ENCODE results near the gene EPN3.

Gene EPN3

DNA sequence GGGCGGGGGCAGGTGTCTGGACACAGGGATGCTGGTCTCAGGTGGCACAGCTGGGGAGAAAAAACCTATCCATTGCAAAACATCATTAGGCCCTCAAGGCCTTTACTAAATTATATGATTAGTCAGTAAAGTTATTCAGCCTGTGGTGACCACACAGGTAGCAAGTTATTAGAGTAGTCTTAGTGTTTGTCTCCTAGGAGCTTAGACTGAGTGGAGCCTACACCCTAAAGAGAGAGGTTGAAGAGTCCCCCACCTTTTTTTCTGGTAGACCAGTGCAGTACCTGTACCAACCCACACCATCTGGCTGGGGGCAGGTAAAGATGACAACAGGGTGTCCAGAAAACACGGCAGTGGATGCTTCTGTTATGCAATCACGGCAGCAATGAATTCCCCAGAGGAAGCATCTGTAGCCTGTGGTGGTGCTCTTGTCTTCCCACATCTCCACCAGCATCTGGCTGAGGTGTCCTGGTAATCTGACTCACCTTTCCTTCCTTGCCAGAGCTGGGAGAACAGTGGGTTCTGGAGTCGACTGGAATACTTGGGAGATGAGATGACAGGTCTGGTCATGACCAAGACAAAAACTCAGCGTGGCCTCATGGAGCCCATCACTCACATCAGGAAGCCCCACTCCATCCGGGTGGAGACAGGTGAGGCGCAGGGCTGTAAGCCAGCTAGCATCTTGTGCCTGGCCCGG is 13.2 kb upstream of the EPN3 start:
- no peak for TF ChIP-seq ZFX (IDR thresholded peaks at IDR 0.05; ENCODE audit: borderline replicate concordance)
- TF ChIP-seq, protein P1, sequence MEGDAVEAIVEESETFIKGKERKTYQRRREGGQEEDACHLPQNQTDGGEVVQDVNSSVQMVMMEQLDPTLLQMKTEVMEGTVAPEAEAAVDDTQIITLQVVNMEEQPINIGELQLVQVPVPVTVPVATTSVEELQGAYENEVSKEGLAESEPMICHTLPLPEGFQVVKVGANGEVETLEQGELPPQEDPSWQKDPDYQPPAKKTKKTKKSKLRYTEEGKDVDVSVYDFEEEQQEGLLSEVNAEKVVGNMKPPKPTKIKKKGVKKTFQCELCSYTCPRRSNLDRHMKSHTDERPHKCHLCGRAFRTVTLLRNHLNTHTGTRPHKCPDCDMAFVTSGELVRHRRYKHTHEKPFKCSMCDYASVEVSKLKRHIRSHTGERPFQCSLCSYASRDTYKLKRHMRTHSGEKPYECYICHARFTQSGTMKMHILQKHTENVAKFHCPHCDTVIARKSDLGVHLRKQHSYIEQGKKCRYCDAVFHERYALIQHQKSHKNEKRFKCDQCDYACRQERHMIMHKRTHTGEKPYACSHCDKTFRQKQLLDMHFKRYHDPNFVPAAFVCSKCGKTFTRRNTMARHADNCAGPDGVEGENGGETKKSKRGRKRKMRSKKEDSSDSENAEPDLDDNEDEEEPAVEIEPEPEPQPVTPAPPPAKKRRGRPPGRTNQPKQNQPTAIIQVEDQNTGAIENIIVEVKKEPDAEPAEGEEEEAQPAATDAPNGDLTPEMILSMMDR (IDR thresholded peaks at IDR 0.05), result no peak
- no peak overlapping the region for H3K27ac ChIP-seq

GRCh38 chr17:50520483-50520882 is 12.1 kb upstream of the EPN3 start:
- no peak overlapping the region for H3K27ac ChIP-seq
- TF ChIP-seq, protein P1 (IDR thresholded peaks at IDR 0.05), result no peak
- no peak for TF ChIP-seq ZFX (IDR thresholded peaks at IDR 0.05; ENCODE audit: borderline replicate concordance)

- TF ChIP-seq, protein P1 (IDR thresholded peaks at IDR 0.05), result no peak
- no peak for TF ChIP-seq ZFX (IDR thresholded peaks at IDR 0.05; ENCODE audit: borderline replicate concordance)
- no peak overlapping the region for H3K27ac ChIP-seq
Observed at GRCh38 chr17:50521514-50521913, 11.0 kb upstream of the EPN3 start.

DNA sequence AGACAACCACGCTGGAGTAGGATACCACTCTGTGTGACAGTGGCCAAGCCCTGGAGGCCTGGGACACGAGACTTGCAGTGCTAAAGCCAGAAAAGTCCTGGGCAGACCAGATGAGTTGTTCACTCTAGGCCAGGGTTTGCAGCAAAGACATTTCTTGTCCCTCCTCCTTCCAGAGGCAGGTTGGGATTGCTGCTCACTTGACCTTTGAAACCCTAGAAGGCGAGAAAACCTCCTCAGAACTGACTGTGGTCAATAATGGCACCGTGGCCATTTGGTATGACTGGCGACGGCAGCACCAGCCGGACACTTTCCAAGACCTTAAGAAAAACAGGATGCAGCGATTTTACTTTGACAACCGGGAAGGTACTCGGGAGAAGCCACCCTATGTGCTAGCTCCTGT is 9.8 kb upstream of the EPN3 start:
- H3K27ac ChIP-seq, result no peak overlapping the region
- TF ChIP-seq, protein P1 (IDR thresholded peaks at IDR 0.05), result no peak
- no peak for TF ChIP-seq ZFX (IDR thresholded peaks at IDR 0.05; ENCODE audit: borderline replicate concordance)

DNA sequence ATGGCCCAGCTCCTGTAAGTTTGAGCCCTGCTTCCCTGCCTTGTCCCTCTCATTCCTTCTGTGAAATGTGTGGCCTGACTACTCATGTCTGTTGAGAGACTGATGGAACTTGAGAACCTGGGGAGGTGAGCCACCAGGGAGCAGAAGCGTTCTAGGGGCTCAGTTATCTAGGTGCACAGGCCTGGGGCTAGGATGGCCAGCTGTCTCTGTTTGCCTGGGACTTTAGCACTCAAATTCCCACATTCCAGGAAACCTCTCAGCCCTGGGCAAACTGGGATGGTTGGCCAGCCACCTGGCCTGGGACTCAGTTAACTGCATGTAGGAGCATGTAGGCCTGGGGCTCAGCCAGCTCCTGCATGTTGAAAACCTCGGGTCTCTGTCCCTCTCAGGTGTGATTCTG is 9.3 kb upstream of the EPN3 start:
- H3K27ac ChIP-seq, result no peak overlapping the region

GRCh38 chr17:50524838-50525237 is 7.7 kb upstream of the EPN3 start:
- no peak overlapping the region for H3K27ac ChIP-seq
- TF ChIP-seq ZFX (IDR thresholded peaks at IDR 0.05; ENCODE audit: borderline replicate concordance), result no peak
- TF ChIP-seq, protein P1 (IDR thresholded peaks at IDR 0.05), result no peak

More for the DNA sequence above, 9.3 kb upstream of the EPN3 start:
- TF ChIP-seq, protein P1 (IDR thresholded peaks at IDR 0.05), result no peak
- TF ChIP-seq ZFX (IDR thresholded peaks at IDR 0.05; ENCODE audit: borderline replicate concordance), result no peak

DNA sequence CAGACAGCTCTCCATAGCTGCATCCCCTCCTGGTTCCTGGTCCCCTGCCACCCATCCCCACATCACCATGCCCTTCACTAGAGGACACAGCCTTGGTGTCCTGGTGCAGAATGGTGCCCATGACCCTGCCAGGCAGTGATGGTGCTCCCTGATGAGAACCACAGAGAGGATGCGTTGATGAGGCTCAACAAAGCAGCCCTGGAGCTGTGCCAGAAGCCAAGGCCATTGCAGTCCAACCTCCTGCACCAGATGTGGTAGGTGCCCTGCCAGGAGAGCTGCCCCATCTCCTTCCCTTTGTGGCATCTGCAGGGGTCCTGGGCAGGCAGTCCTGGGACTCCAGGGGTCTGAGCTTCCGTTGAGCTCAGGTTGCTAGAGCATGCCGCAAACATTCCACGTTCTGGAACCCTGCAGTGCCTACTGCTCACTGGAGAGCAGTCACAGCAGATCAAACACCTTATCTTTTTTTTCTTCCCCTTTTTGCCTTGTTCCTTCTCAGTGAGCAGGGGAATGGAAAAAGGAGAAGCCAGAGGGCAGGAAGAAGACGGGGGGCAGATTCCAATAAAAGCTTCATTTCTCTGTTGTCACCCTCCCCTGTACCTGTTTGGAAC is 5.3 kb upstream of the EPN3 start:
- H3K27ac ChIP-seq, result no peak overlapping the region
- TF ChIP-seq, protein P1 (IDR thresholded peaks at IDR 0.05), result no peak
- TF ChIP-seq ZFX (IDR thresholded peaks at IDR 0.05; ENCODE audit: borderline replicate concordance), result no peak
